Retina (tissue), 1 donor: ENCODE measurements around the gene ANTXR1.
"Not testable (repeated sequence)": the region's sequence is repeated elsewhere in the genome, so short reads cannot be mapped to it uniquely, and the experiment has no call there.

Experiments
- DNase-seq: peaks from one replicate; pipeline ENCODE4 v3.0.0-alpha.2; 2016

The ANTXR1 gene

GRCh38 chr2:69214898-69215297 is 201.9 kb downstream of the ANTXR1 start:
- DNase-seq, result no peak

GRCh38 chr2:69216535-69217332 is 203.8 kb downstream of the ANTXR1 start:
- DNase-seq, result no peak

- no peak for DNase-seq
These were observed 204.5 kb downstream of the ANTXR1 start for GRCh38 chr2:69217333-69218080.

- no peak for DNase-seq
These were observed 208.5 kb downstream of the ANTXR1 start for GRCh38 chr2:69221512-69221911.

GRCh38 chr2:69221960-69222751 is 209.2 kb downstream of the ANTXR1 start:
- DNase-seq, result no peak

GRCh38 chr2:69222953-69223658 is 210.1 kb downstream of the ANTXR1 start:
- no peak for DNase-seq

GRCh38 chr2:69223759-69224511 is 211.0 kb downstream of the ANTXR1 start:
- DNase-seq, result no peak

GRCh38 chr2:69224512-69224837 is 211.5 kb downstream of the ANTXR1 start:
- no peak for DNase-seq

GRCh38 chr2:69225933-69226332 is 213.0 kb downstream of the ANTXR1 start:
- DNase-seq, result no peak

GRCh38 chr2:69226903-69227302 is 213.9 kb downstream of the ANTXR1 start:
- DNase-seq, result no peak

- no peak for DNase-seq
These were observed 214.7 kb downstream of the ANTXR1 start for GRCh38 chr2:69227716-69228115.

GRCh38 chr2:69230946-69231345 is 218.0 kb downstream of the ANTXR1 start:
- DNase-seq, result not testable (repeated sequence)

- no peak for DNase-seq
These were observed 218.8 kb downstream of the ANTXR1 start for GRCh38 chr2:69231612-69232277.

- DNase-seq, result not testable (repeated sequence)
These were observed 222.9 kb downstream of the ANTXR1 start for GRCh38 chr2:69235835-69236234.

- DNase-seq, result no peak
These were observed 224.2 kb downstream of the ANTXR1 start for GRCh38 chr2:69237070-69237670.

- DNase-seq, result no peak
These were observed 225.6 kb downstream of the ANTXR1 start for GRCh38 chr2:69238449-69239031.

- DNase-seq, result no peak
These were observed 228.1 kb downstream of the ANTXR1 start for GRCh38 chr2:69241093-69241492.

GRCh38 chr2:69241664-69242514 is 228.9 kb downstream of the ANTXR1 start:
- no peak for DNase-seq

- DNase-seq, result no peak
These were observed 229.7 kb downstream of the ANTXR1 start for GRCh38 chr2:69242651-69243051.

GRCh38 chr2:69243652-69244051 is 230.7 kb downstream of the ANTXR1 start:
- DNase-seq, result no peak
